ENCODE results near the gene CALD1.

CALD1 gene

GRCh38 chr7:134777908-134778580 is 1.4 kb upstream of the CALD1 start:
- DNase-seq (ENCODE audit: low read depth): no peak
- TF ChIP-seq CTCF (IDR thresholded peaks at IDR 0.05; ENCODE audit: control insufficient read depth, insufficient read depth, low read depth, low read length, missing control alignments): no peak
- no peak overlapping the region for H3K4me3 ChIP-seq (ENCODE audit: control insufficient read depth, low read depth, low read length)

GRCh38 chr7:134779741-134780065 is 269 bp downstream of the CALD1 start:
- no peak for DNase-seq (ENCODE audit: low read depth)
- H3K4me3 ChIP-seq (ENCODE audit: control insufficient read depth, low read depth, low read length): peak overlapping the region; percentile 70

GRCh38 chr7:134780166-134780828 is 863 bp downstream of the CALD1 start:
- TF ChIP-seq CTCF (IDR thresholded peaks at IDR 0.05; ENCODE audit: control insufficient read depth, insufficient read depth, low read depth, low read length, missing control alignments): no peak
- no peak for DNase-seq (ENCODE audit: low read depth)
- peak overlapping the region; percentile 70 for H3K4me3 ChIP-seq (ENCODE audit: control insufficient read depth, low read depth, low read length)

More at GRCh38 chr7:134779741-134780065, 269 bp downstream of the CALD1 start:
- no peak for TF ChIP-seq CTCF (IDR thresholded peaks at IDR 0.05; ENCODE audit: control insufficient read depth, insufficient read depth, low read depth, low read length, missing control alignments)

GRCh38 chr7:134781171-134781570 is 1.7 kb downstream of the CALD1 start:
- peak overlapping the region; percentile 70 for H3K4me3 ChIP-seq (ENCODE audit: control insufficient read depth, low read depth, low read length)
- TF ChIP-seq CTCF (IDR thresholded peaks at IDR 0.05; ENCODE audit: control insufficient read depth, insufficient read depth, low read depth, low read length, missing control alignments): no peak
- DNase-seq (ENCODE audit: low read depth): no peak

- H3K4me3 ChIP-seq (ENCODE audit: control insufficient read depth, low read depth, low read length): peak overlapping the region; percentile 70
- no peak for TF ChIP-seq CTCF (IDR thresholded peaks at IDR 0.05; ENCODE audit: control insufficient read depth, insufficient read depth, low read depth, low read length, missing control alignments)
- DNase-seq (ENCODE audit: low read depth): no peak
Observed at GRCh38 chr7:134782121-134782623, 2.7 kb downstream of the CALD1 start.

GRCh38 chr7:134783294-134784069 is 4.0 kb downstream of the CALD1 start:
- peak overlapping the region; percentile 70 for H3K4me3 ChIP-seq (ENCODE audit: control insufficient read depth, low read depth, low read length)
- TF ChIP-seq CTCF (IDR thresholded peaks at IDR 0.05; ENCODE audit: control insufficient read depth, insufficient read depth, low read depth, low read length, missing control alignments): no peak
- no peak for DNase-seq (ENCODE audit: low read depth)
